HepG2 (cell line): ENCODE results near the gene FKBP1B. TPM values are rescaled to one million over a fixed set of nuclear protein-coding genes. Genes with fewer than 3 reads are reported as not detected.
A peak's percentile ranks its signal among the peaks of the same experiment; 100 is the strongest.

Experiments used
- HNRNPL ChIP-seq: fragments of 200-400 bp; formaldehyde crosslinking; IDR thresholded peaks from 2 replicates; pipeline ENCODE4 v1.6.1; 2017; ENCODE audit warnings: mild to moderate bottlenecking, low read depth, low read length
- KDM1A ChIP-seq: IDR thresholded peaks from 2 replicates; pipeline ENCODE4 v1.6.1; 2016; ENCODE audit warnings: missing compliant biosample characterization
- NFKBIZ ChIP-seq: IDR thresholded peaks from 2 replicates; pipeline ENCODE4 v1.6.1; 2018; ENCODE audit warnings: missing genetic modification reagents, missing compliant biosample characterization
- PRMT3 ChIP-seq: sonication (generic); formaldehyde crosslinking; IDR thresholded peaks from 2 replicates; pipeline ENCODE4 v1.8.1; 2022; ENCODE audit warnings: low read depth, mild to moderate bottlenecking, moderate library complexity, missing genetic modification reagents, borderline replicate concordance
- REXO4 ChIP-seq: sonication (generic); formaldehyde crosslinking; IDR thresholded peaks from 2 replicates; pipeline ENCODE4 v1.8.0; 2022; ENCODE audit warnings: missing genetic modification reagents, mild to moderate bottlenecking, borderline replicate concordance
- SMAD1 ChIP-seq: sonication (generic); formaldehyde crosslinking; IDR thresholded peaks from 2 replicates; pipeline ENCODE4 v1.4.0; 2020; ENCODE audit warnings: missing genetic modification reagents, low read depth, mild to moderate bottlenecking, borderline replicate concordance
- TCF7 ChIP-seq: sonication (generic); IDR thresholded peaks from 2 replicates; pipeline ENCODE4 v1.6.1; 2016; ENCODE audit warnings: antibody characterized with exemption, low read depth
- TEAD3 ChIP-seq: optimal IDR thresholded peaks from 2 replicates; pipeline ENCODE3; 2016; ENCODE audit warnings: borderline replicate concordance
- THAP11 ChIP-seq: IDR thresholded peaks from 2 replicates; pipeline ENCODE4 v1.6.1; 2016; ENCODE audit warnings: missing biosample characterization, missing genetic modification reagents
- XBP1 ChIP-seq: sonication (generic); formaldehyde crosslinking; IDR thresholded peaks from 2 replicates; pipeline ENCODE4 v1.5.0; 2020; ENCODE audit warnings: missing genetic modification reagents
- ZNF234 ChIP-seq: sonication (generic); formaldehyde crosslinking; conservative IDR thresholded peaks from 2 replicates; pipeline ENCODE4 v1.5.1; 2020; ENCODE audit warnings: mild to moderate bottlenecking, missing genetic modification reagents
- ZNF264 ChIP-seq: sonication (generic); formaldehyde crosslinking; IDR thresholded peaks from 2 replicates; pipeline ENCODE4 v1.4.0; 2020; ENCODE audit warnings: missing genetic modification reagents
- ZNF34 ChIP-seq: sonication (generic); formaldehyde crosslinking; IDR thresholded peaks from 2 replicates; pipeline ENCODE4 v1.4.0; 2020; ENCODE audit warnings: mild to moderate bottlenecking, missing genetic modification reagents, borderline replicate concordance
- ZNF547 ChIP-seq: sonication (generic); formaldehyde crosslinking; IDR thresholded peaks from 2 replicates; pipeline ENCODE4 v1.5.1; 2020; ENCODE audit warnings: mild to moderate bottlenecking, missing genetic modification reagents
- ZNF75D ChIP-seq: sonication (generic); formaldehyde crosslinking; IDR thresholded peaks from 2 replicates; pipeline ENCODE4 v1.8.1; 2023; ENCODE audit warnings: missing genetic modification reagents, mild to moderate bottlenecking, borderline replicate concordance
- polyA plus RNA-seq, 8 experiments: library from polyadenylated mRNA; depleted of rRNA in 3 of 8; stranded (reverse) in 7 of 8; unstranded in 1 of 8; fragments of >200 nt; fragmentation: Illumina TruSeq in 4 of 8; extraction: Trizol in 4 of 8; gene quantifications; 2 replicates each; pipeline versions ENCODE4 v1.2.1 to v1.2.3, GENCODE V29; 2011 to 2016; ENCODE audit warnings: low read depth in 4 of 8, missing spikeins in 1 of 8, mixed read lengths in 1 of 8; ENCODE audit not compliant: insufficient read depth in 1 of 8
- total RNA-seq, 5 experiments: library from RNA; depleted of rRNA; stranded (reverse); fragments of >200 nt; fragmentation: Illumina TruSeq; extraction: Trizol; gene quantifications; 2 replicates each; pipeline ENCODE4 v1.2.3, GENCODE V29; 2016; ENCODE audit warnings: low read depth in 1 of 5
- TF ChIP-seq, protein P1 (sequence below): sonication (generic); formaldehyde crosslinking; conservative IDR thresholded peaks from 2 replicates; pipeline ENCODE4 v1.4.0; 2020; ENCODE audit warnings: missing genetic modification reagents
- TF ChIP-seq, protein P2 (sequence below): sonication (generic); formaldehyde crosslinking; conservative IDR thresholded peaks from 2 replicates; pipeline ENCODE4 v1.4.0; 2020; ENCODE audit warnings: missing genetic modification reagents

FKBP1B gene
- total and polyA plus RNA-seq, 2 of the 13 experiments (the other 11 are each of a cell fraction or from before 2014, with no cell fraction given), result 35.2 to 96.3 TPM

DNA sequence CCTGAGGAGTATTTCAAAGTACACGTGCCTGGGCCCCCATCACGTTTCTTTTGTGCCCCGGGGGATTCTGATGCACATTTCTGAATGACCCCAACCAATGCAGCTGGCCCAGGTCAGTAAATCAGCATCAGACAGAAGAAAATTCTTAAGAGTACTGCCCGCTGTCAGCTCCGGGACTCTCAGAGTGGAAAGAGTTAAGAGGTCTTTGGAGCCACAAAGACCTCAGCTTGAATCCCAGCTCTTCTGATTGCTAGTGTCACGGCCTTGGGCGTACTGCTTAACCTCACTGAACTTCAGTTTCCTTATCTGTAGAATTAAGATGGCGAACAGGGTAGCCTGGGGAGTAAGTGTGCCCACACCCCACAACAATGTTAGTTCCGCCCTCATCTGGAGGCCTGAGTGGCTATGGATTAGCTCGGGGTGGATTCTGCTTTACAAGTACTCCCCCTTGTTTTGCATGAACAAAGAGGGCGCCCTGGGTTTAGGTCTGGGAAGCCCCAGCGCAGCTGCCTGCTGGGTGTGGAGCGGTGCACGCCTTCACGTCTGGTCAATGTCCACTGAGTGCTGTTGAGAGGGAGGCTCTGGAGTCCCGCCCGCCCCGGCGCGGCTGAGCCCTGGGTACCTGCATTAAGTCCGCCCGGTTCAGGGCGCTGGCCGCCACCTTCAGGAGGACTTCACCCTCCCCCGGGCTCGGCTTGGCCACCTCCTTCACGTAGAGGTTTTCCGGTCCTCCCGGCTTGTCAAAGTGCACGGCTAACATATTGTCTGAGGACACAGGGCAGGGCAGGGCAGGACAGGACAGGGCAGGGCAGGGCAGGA lies 34.2 kb downstream of the FKBP1B start (continued):
- no peak for TF ChIP-seq HNRNPL
- no peak; the same call in 1 of the 2 replicates for TF ChIP-seq ZNF264 (CRISPR knock-in tag)
- peak; percentile 61 for TF ChIP-seq TEAD3 (CRISPR knock-in tag)
- peak; percentile 71 for TF ChIP-seq ZNF34 (CRISPR knock-in tag)
- TF ChIP-seq ZNF547 (CRISPR knock-in tag), result peak; percentile 93; the same call in 1 of the 2 replicates
- TF ChIP-seq REXO4 (CRISPR knock-in tag), result no peak
- no peak for TF ChIP-seq ZNF75D
- TF ChIP-seq ZNF234 (CRISPR knock-in tag), result no peak
- no peak for TF ChIP-seq PRMT3 (CRISPR knock-in tag)
- no peak for TF ChIP-seq KDM1A (CRISPR knock-in tag)
- TF ChIP-seq TCF7, result peak; percentile 37
- TF ChIP-seq, protein P1, sequence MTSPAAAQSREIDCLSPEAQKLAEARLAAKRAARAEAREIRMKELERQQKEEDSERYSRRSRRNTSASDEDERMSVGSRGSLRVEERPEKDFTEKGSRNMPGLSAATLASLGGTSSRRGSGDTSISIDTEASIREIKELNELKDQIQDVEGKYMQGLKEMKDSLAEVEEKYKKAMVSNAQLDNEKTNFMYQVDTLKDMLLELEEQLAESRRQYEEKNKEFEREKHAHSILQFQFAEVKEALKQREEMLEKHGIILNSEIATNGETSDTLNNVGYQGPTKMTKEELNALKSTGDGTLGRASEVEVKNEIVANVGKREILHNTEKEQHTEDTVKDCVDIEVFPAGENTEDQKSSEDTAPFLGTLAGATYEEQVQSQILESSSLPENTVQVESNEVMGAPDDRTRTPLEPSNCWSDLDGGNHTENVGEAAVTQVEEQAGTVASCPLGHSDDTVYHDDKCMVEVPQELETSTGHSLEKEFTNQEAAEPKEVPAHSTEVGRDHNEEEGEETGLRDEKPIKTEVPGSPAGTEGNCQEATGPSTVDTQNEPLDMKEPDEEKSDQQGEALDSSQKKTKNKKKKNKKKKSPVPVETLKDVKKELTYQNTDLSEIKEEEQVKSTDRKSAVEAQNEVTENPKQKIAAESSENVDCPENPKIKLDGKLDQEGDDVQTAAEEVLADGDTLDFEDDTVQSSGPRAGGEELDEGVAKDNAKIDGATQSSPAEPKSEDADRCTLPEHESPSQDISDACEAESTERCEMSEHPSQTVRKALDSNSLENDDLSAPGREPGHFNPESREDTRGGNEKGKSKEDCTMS (CRISPR knock-in tag), result no peak
- TF ChIP-seq, protein P2, sequence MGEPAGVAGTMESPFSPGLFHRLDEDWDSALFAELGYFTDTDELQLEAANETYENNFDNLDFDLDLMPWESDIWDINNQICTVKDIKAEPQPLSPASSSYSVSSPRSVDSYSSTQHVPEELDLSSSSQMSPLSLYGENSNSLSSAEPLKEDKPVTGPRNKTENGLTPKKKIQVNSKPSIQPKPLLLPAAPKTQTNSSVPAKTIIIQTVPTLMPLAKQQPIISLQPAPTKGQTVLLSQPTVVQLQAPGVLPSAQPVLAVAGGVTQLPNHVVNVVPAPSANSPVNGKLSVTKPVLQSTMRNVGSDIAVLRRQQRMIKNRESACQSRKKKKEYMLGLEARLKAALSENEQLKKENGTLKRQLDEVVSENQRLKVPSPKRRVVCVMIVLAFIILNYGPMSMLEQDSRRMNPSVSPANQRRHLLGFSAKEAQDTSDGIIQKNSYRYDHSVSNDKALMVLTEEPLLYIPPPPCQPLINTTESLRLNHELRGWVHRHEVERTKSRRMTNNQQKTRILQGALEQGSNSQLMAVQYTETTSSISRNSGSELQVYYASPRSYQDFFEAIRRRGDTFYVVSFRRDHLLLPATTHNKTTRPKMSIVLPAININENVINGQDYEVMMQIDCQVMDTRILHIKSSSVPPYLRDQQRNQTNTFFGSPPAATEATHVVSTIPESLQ (CRISPR knock-in tag), result no peak
- TF ChIP-seq THAP11 (CRISPR knock-in tag), result no peak; the same call in 1 of the 2 replicates
- TF ChIP-seq NFKBIZ (CRISPR knock-in tag), result 0 out of 2 replicates have a peak, but pooled peaks have one; percentile 77
- TF ChIP-seq XBP1 (CRISPR knock-in tag), result no peak
- TF ChIP-seq SMAD1 (CRISPR knock-in tag), result no peak; the same call in 1 of the 2 replicates
